Fibroblast of skin of abdomen (primary cell): ENCODE data around the gene MAMDC2.

Experiments used
- DNase-seq: peaks from one replicate; pipeline ENCODE4 v3.0.0-alpha.2; 2013

The MAMDC2 gene

GRCh38 chr9:70066874-70067273 lies 23.2 kb downstream of the MAMDC2 start:
- DNase-seq = no peak

GRCh38 chr9:70069704-70070103 lies 26.1 kb downstream of the MAMDC2 start:
- no peak for DNase-seq

DNA sequence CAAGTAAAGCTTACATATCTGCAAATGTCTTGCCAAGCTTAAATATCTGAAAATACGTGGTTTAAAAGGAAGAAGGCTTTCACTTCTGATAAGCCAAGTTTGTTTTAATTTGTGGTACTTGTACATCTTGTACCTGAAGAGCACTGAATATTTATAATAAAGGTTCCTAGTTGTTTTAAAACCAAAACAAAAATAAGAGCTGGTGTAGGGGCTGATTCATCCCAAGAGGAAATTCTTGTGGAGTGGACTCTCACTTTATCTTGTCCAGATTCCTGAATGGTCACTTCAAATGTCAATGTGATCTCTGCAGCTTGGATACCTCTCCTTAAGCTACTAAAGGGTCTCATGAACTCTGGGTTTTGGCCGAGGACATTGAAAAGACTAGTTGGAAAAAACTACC lies 29.5 kb downstream of the MAMDC2 start:
- no peak for DNase-seq

GRCh38 chr9:70073756-70074155 lies 30.1 kb downstream of the MAMDC2 start:
- DNase-seq = no peak

GRCh38 chr9:70076678-70077077 lies 33.0 kb downstream of the MAMDC2 start:
- no peak for DNase-seq

DNA sequence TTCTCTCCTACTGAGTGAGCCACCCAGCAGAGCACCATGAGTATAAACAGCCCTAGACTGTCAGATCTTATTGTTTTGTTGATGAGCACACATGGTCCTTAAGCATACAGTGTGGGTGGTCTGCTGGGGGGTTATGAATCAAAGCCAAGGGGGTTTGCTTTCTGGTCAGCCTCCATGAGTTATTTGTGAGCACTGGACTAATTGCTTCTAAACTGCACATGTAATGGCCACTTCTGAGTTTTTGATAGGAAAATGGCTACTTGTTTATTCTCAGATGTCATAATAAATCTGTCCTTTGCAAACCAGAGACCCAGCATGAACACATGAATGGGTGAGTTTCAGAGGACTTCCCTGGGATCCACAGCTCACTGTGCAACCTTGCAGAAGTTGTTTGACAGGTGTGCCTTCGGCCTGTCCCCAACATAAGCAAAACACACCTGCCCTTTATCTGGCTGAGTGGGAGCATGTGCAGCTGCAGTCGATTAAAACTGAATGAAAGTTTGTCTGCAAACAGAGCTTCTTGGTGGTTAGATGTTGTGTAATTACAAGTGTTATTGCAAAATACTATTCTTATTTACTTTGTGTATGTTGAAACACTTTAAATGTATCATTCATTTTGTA lies 35.9 kb downstream of the MAMDC2 start:
- no peak for DNase-seq

- no peak for DNase-seq
Measured at GRCh38 chr9:70080481-70081119, 37.0 kb downstream of the MAMDC2 start.

- peak; percentile 5 for DNase-seq
Measured at GRCh38 chr9:70081120-70081495, 37.5 kb downstream of the MAMDC2 start.

GRCh38 chr9:70083429-70083828 lies 39.8 kb downstream of the MAMDC2 start:
- DNase-seq = no peak

DNA sequence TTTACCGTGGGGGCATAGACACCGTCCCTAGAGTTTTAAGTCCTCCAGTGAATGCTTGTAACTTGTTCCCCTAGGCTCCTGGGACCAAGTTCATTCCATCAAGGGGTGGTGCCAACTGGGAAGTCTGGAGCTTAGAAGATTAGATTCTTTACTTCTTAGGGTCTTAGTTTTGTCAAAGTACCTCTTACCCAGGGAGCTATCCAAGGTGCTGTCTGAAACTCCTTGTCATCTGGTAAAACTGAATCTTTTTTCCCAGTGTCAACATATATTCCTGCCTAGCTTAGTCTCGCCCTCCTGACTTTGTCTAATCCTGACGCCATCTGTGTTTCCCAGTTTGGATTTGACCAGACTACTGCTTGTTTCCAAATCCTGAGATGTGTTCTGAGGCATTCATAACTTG lies 41.6 kb downstream of the MAMDC2 start:
- DNase-seq = peak; percentile 48

- DNase-seq = no peak
Measured at GRCh38 chr9:70091103-70091502, 47.5 kb downstream of the MAMDC2 start.

DNA sequence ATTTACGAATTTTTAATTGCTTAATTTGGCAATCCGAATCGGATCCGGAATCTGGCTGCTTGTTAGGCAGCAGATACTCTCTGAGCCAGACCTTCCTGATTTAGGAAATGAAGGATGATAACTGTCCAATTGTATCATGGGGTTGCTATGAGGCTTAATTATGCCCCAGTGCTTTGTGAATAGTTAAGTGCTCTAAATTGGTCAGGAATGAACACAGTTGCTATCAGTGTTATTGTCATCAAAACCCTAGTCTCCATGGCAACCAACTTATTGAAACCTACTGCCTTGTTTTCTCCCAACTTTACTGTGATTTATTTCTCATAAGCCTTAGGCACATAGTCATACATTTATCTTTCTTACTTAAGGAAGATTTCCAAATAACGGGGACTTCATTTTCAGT lies 47.9 kb downstream of the MAMDC2 start:
- DNase-seq = no peak

GRCh38 chr9:70092190-70092589 lies 48.5 kb downstream of the MAMDC2 start:
- DNase-seq = no peak

- no peak for DNase-seq
Measured at GRCh38 chr9:70093095-70093494, 49.4 kb downstream of the MAMDC2 start.

DNA sequence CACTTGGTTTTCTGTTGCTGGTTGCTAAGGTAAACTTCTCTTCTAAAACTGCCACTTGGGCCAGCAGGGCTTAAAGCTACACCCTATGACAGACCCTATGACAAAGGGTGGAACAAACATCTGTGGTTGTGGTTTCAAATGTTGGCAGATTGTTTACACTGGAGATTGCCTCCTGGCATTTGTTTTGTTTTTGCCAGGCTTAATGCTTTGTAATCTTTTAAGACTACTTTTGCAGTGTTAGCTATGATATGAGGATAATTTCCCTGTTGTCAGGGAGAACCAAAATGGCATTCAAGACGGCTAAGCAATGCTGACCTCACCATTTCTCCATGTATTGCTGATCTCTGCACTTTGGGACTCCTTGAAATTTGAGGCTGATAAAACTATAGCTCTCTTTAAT lies 50.3 kb downstream of the MAMDC2 start:
- no peak for DNase-seq

- no peak for DNase-seq
Measured at GRCh38 chr9:70094747-70095146, 51.1 kb downstream of the MAMDC2 start.

GRCh38 chr9:70097187-70097586 lies 53.5 kb downstream of the MAMDC2 start:
- no peak for DNase-seq

GRCh38 chr9:70100362-70100761 lies 56.7 kb downstream of the MAMDC2 start:
- DNase-seq = peak; percentile 21

DNA sequence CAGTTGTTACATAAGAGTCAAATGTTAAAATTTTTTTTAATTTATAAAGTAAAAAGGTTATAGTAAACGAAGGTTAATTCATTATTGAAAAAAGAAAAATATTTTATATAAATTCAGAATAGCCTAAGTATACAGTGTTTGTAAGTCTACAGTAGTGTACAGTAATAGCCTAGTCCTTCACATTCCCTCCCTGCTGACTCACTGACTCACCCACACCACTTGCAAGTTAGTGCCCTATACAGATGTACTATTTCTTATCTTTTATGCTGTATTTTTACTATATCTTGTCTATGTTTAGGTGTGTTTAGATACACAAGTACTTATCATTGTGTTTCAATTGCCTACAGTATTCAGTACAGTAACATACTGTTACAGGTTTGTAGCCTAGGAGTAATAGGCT lies 57.6 kb downstream of the MAMDC2 start:
- no peak for DNase-seq

DNA sequence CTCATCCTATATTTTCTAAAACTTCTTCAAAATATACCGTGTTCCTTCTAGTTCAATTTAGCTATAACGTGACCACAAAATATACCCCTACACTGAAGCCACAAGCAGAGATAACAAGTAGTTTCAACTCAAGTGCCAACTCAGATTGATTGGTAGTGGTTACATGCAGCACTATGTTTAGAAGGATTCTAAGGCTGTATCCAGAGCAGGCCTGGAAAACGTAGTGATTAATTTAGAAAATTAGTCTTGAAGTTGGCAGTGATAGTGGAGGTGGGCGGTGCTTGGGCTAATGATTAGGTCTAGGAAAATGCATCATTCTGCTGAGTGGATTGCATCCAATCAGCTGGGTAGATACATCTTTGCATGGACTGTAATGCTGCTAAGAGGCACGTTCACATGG lies 61.5 kb downstream of the MAMDC2 start:
- DNase-seq = no peak

GRCh38 chr9:70106571-70106970 lies 62.9 kb downstream of the MAMDC2 start:
- no peak for DNase-seq

DNA sequence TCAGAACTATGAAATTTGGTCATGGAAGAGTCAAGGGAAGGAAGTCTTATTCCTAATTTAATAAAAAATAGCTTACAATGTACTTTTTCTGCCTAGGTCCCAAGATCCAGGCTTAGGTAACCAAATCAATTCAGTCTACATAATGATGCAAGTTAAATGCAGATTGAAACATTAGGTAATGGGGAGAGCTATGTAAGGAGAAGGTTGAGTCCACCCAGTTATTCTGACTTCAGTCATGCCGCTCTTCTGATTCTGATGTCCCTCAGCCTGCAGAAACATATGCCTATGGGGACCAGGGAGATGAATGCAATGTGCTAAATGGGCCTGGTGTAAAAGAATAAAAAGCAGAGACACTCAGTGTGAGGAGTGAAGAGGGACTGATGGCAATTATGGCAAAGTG lies 63.9 kb downstream of the MAMDC2 start:
- no peak for DNase-seq

DNA sequence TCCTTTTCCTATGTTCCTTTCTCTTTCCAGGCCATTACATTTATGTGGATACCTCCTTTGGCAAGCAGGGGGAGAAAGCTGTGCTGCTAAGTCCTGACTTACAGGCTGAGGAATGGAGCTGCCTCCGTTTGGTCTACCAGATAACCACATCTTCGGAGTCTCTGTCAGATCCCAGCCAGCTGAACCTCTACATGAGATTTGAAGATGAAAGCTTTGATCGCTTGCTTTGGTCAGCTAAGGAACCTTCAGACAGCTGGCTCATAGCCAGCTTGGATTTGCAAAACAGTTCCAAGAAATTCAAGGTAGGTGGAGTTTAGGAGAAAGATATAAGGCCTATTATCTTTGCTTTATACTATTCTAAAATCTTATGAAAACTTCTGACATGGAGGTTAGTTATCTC lies 64.5 kb downstream of the MAMDC2 start:
- no peak for DNase-seq

DNA sequence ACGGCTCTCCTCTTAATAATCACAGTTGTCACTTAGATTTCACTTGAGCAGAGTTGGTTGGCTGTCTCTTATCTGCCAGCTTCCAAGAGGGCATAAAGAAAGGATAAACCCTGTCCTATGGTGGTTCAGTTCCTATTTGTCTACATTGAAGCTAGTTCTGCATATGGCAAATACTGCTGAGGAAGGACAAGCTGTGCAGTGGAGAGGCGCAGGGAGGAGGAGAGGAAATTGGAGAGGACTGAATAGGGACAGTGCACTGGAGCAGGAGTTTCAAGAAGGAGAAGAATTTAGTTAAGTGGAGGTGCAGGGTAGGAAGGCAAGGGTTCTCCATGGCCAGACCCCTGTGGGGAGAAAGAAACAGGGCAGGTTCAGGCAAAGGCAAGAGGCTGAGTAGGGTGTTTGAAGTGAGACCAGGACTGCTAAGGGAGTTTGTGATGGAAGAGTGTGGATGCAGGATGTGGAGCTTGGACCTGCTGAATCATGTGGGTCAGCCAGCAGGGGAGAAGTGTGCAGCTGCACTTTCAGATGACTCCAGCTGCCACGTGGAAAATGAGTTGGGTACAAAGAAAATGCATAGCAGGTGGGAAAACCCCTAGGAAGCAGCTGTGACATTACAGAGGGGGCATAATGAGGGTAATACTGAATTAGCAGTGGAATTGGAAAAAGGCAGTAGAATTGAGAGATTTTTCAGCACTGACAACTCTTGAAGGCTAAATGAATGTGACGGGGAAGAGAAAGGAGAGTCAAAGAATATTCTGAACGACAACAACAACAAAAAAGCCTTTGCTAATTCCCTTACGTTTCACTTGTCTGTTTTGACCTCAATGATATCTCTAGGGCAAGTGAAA lies 66.8 kb downstream of the MAMDC2 start:
- peak; percentile 23 for DNase-seq
